ENCODE results near the gene NCS1.

The NCS1 gene

DNA sequence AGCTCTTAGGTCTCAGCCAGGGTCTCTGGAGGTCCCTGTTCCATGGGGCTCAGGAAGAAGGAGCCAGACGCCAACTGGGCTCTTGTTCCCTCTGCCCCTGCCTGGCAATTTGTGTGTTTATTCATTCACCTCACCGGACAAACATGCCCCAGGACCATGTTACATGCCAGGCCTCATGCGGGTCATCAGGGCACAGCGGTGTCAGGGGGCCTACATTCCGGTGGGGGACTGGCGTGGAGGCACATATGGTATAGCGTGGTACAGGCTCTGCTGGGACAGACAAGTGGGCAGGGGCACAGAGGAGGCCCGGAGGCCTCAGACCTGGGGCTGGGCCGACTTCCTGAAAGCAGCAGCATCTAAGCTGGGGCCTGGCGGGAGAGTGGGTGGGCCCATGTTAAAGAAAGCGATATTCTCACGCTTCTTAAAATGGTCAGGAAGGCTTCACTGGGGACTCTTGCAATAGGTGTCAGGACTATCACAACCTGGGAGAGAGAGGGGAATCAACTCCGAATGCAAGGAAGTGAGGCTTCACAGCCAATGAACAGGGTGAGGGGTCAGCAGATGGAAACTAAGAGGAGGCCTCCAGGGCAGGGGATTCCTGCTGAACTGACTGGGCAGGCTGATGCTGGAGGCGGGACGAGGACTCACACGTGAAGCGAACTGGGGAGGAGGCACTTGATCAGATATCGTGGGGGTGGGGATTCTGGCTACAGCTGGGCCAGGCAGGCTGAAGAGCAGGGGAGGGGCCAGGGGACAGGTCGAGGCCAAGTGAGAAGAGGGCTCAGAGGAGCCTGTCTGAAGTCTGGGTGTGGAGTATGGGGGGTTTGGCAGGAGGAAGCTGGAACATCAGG, 41.9 kb downstream of the NCS1 start:
- H3K79me2 ChIP-seq (ENCODE audit: control insufficient read depth, insufficient read depth, low read length, unreplicated experiment): peaks cover 6% of the 10 kb centered on the region
- H3K4me3 ChIP-seq (ENCODE audit: low read depth, low read length): no peak overlapping the region
- H3K27ac ChIP-seq (ENCODE audit: low read depth, low read length): no peak overlapping the region
- H3K4me1 ChIP-seq (ENCODE audit: control insufficient read depth, insufficient read depth, low read length, unreplicated experiment): no peaks in the 10 kb centered on the region
- no peaks in the 10 kb centered on the region for H3K27me3 ChIP-seq (ENCODE audit: insufficient read depth, low read length)
- H2AFZ ChIP-seq (ENCODE audit: low read length, unreplicated experiment): no peak overlapping the region
- peaks cover 3% of the 10 kb centered on the region; the same call in 1 of the 2 replicates for H3K36me3 ChIP-seq (ENCODE audit: insufficient read depth, low read length)

DNA sequence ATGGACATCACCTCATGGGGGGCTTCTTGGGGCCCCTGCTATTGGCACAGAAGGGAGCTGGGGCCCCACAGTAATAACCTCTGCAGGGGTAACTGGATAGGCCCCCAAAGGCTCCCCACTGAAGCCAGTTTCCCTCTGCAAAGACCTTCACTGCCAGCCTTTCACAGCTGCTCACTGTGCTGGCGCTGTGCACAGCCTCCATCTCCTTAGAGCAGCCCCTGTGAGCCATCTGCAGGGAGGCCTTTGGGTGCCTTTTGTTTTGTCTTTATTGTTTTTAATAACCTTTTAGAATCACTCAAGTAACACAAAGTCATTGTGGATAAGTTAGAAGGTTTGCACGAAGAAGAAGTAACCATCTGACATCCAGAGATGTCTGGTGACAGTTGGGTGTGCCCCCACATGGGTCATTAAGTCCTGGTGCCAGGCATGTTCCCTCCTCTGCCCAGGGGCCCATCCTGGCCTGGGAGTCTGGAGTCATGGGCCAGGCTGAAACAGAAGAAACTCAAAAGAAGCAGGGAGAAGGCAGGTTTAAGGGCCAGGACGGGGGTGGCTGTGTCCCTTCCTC, 42.7 kb downstream of the NCS1 start:
- H3K4me3 ChIP-seq (ENCODE audit: low read depth, low read length): no peak overlapping the region
- H3K79me2 ChIP-seq (ENCODE audit: control insufficient read depth, insufficient read depth, low read length, unreplicated experiment): peaks cover 3% of the 10 kb centered on the region
- H3K36me3 ChIP-seq (ENCODE audit: insufficient read depth, low read length): peaks cover 3% of the 10 kb centered on the region; the same call in 1 of the 2 replicates
- no peak overlapping the region for H3K27ac ChIP-seq (ENCODE audit: low read depth, low read length)
- no peaks in the 10 kb centered on the region for H3K27me3 ChIP-seq (ENCODE audit: insufficient read depth, low read length)
- H3K4me1 ChIP-seq (ENCODE audit: control insufficient read depth, insufficient read depth, low read length, unreplicated experiment): no peaks in the 10 kb centered on the region
- no peak overlapping the region for H2AFZ ChIP-seq (ENCODE audit: low read length, unreplicated experiment)

DNA sequence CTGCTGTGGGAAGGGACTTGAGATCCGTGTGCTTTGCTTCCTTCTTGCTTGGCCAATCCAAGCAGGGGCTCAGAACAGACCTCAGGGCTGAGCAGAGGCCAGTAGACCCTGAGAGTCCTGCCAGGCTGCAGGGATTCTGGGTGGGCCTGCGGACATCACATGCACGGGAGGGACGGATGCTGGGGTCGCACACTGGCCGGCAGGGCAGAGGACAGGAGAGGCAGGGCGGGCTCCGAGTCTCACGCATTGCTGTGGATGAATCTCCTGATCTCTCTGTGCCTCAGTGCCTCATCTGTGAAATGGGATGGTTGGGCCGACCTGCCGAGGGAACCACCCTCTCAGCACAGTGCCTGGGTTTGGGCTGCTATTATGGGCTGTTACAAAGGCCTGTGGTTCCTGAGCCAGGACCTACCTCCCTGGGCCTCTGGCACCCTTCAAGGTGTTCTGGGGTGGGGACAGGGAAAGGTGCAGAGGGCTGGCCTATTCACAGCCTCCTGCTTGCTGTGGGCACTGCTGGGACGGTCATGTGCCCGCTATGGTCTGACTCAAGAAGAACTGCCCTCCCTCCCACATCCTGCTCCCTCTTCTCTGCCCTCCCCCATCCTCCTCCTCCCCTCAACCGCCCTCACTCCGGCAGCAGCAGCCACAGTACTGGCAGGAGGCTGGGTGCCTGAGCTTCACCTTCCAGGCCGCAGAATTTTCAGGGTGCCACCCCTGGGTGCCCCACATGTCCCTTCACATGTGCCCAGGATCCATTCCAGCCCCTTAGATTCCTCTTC, 43.3 kb downstream of the NCS1 start:
- no peak overlapping the region for H3K4me3 ChIP-seq (ENCODE audit: low read depth, low read length)
- H3K27me3 ChIP-seq (ENCODE audit: insufficient read depth, low read length): no peaks in the 10 kb centered on the region
- peaks cover 3% of the 10 kb centered on the region for H3K79me2 ChIP-seq (ENCODE audit: control insufficient read depth, insufficient read depth, low read length, unreplicated experiment)
- H3K36me3 ChIP-seq (ENCODE audit: insufficient read depth, low read length): peaks cover 3% of the 10 kb centered on the region; the same call in 1 of the 2 replicates
- no peak overlapping the region for H3K27ac ChIP-seq (ENCODE audit: low read depth, low read length)
- H2AFZ ChIP-seq (ENCODE audit: low read length, unreplicated experiment): no peak overlapping the region
- no peaks in the 10 kb centered on the region for H3K4me1 ChIP-seq (ENCODE audit: control insufficient read depth, insufficient read depth, low read length, unreplicated experiment)

DNA sequence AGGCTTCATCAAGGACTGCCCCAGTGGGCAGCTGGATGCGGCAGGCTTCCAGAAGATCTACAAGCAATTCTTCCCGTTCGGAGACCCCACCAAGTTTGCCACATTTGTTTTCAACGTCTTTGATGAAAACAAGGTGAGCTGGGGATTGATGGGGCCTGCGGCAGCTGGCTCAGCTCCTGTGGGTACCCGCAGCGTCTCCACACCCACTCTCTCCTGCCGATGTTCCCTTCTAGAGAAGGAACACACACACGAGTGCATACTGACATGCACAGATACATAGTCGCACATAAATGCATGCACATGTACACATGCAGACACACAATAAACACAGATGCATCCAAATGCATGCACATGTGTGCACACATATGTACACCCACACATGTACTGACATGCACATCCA, 45.6 kb downstream of the NCS1 start:
- Histone ChIP-seq H3K4me3 (ENCODE audit: low read depth, low read length) (no peak overlapping the region), H3K4me1 (ENCODE audit: control insufficient read depth, insufficient read depth, low read length, unreplicated experiment) (no peaks in the 10 kb centered on the region), H3K27me3 (ENCODE audit: insufficient read depth, low read length) (no peaks in the 10 kb centered on the region), H3K79me2 (ENCODE audit: control insufficient read depth, insufficient read depth, low read length, unreplicated experiment) (peaks cover 3% of the 10 kb centered on the region), H2AFZ (ENCODE audit: low read length, unreplicated experiment) (no peak overlapping the region), H3K27ac (ENCODE audit: low read depth, low read length) (no peak overlapping the region), H3K36me3 (ENCODE audit: insufficient read depth, low read length) (peaks cover 7% of the 10 kb centered on the region; the same call in 1 of the 2 replicates)

DNA sequence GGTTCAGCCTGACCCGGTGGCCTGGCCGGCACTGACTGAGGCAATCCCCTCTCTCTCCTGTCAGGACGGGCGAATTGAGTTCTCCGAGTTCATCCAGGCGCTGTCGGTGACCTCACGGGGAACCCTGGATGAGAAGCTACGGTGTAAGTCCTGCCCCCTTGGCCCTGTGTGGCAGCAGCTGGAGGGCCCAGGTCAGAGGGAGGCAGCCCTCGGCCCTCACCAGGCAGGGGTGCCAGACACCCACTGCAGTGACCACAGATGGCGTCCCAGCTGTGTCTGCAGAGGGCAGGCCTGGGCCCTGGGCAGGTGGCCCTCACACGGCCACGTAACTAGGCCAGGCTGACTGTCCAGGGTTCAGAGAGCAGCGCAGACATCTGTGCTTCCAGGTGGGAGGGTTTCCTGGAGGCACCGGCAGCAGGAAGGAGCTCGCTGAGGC, 47.5 kb downstream of the NCS1 start:
- H2AFZ ChIP-seq (ENCODE audit: low read length, unreplicated experiment): no peak overlapping the region
- H3K4me3 ChIP-seq (ENCODE audit: low read depth, low read length): no peak overlapping the region
- H3K27me3 ChIP-seq (ENCODE audit: insufficient read depth, low read length): no peaks in the 10 kb centered on the region
- H3K27ac ChIP-seq (ENCODE audit: low read depth, low read length): no peak overlapping the region
- no peaks in the 10 kb centered on the region for H3K4me1 ChIP-seq (ENCODE audit: control insufficient read depth, insufficient read depth, low read length, unreplicated experiment)
- peaks cover 3% of the 10 kb centered on the region for H3K79me2 ChIP-seq (ENCODE audit: control insufficient read depth, insufficient read depth, low read length, unreplicated experiment)
- H3K36me3 ChIP-seq (ENCODE audit: insufficient read depth, low read length): peaks cover 7% of the 10 kb centered on the region; the same call in 1 of the 2 replicates

DNA sequence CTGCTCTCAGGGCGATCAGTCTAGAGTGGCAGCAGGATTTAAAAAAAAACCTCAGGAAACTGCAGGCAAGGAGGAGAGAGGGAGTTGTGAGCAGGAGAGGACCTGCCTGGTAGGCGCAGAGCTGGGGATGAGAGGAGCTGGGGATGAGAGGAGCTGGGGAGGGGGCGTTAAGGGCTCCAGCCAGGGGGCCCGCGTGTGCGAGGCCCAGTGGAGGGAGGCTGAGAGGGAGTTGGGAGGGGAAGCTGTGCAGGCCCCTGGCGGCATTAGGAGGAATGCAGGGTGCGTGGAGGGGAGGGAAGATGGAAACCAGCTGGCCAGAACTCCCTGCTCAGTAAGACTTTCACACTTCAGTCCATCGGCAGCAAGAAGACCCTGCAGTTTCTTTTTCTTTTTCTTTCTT, 48.1 kb downstream of the NCS1 start:
- Histone ChIP-seq H2AFZ (ENCODE audit: low read length, unreplicated experiment) (no peak overlapping the region), H3K79me2 (ENCODE audit: control insufficient read depth, insufficient read depth, low read length, unreplicated experiment) (peaks cover 3% of the 10 kb centered on the region), H3K27ac (ENCODE audit: low read depth, low read length) (no peak overlapping the region), H3K4me1 (ENCODE audit: control insufficient read depth, insufficient read depth, low read length, unreplicated experiment) (no peaks in the 10 kb centered on the region), H3K36me3 (ENCODE audit: insufficient read depth, low read length) (peaks cover 12% of the 10 kb centered on the region; the same call in 1 of the 2 replicates), H3K27me3 (ENCODE audit: insufficient read depth, low read length) (no peaks in the 10 kb centered on the region), H3K4me3 (ENCODE audit: low read depth, low read length) (no peak overlapping the region)

DNA sequence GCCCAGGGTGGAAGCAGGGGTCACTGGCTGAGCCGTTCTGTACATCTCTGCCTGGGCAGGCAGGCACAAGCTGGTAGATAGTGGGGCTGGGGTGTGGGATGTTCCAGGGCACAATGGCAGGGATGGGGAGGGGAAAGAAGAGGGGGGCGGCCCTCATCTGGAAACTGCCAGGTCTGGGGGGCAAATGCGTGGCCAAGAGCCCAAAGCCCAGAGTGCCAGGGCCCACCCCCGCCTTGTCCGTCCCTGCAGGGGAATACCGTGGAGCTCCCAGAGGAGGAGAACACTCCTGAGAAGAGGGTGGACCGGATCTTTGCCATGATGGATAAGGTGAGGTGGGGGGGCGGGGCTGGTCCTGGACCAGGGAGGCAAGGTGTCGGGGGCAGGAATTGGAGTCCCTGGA, 50.6 kb downstream of the NCS1 start:
- Histone ChIP-seq H3K36me3 (ENCODE audit: insufficient read depth, low read length) (peaks cover 32% of the 10 kb centered on the region; the same call in 1 of the 2 replicates), H3K27ac (ENCODE audit: low read depth, low read length) (no peak overlapping the region), H3K79me2 (ENCODE audit: control insufficient read depth, insufficient read depth, low read length, unreplicated experiment) (no peaks in the 10 kb centered on the region), H2AFZ (ENCODE audit: low read length, unreplicated experiment) (no peak overlapping the region), H3K4me1 (ENCODE audit: control insufficient read depth, insufficient read depth, low read length, unreplicated experiment) (no peaks in the 10 kb centered on the region), H3K27me3 (ENCODE audit: insufficient read depth, low read length) (no peaks in the 10 kb centered on the region), H3K4me3 (ENCODE audit: low read depth, low read length) (no peak overlapping the region)

DNA sequence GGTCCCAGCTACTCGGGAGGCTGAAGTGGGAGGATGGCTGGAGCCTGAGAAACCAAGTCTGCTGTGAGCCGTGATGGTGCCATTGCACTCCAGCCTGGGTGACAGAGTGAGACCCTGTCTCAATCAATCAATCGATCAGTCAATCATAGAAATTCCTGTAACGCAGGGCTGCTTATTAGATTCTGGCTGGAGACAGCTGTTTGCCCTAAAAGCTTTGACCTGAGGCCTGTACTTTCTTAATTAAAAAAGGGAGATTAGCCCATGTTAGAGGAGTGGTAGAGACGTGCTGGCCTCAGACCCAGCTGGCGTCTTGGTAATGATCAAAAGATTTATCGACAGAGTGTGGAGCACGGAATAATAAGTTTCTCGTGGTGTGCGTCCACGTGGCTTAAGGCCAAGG, 52.9 kb downstream of the NCS1 start:
- Histone ChIP-seq H3K27ac (ENCODE audit: low read depth, low read length) (no peak overlapping the region), H3K27me3 (ENCODE audit: insufficient read depth, low read length) (no peaks in the 10 kb centered on the region), H3K36me3 (ENCODE audit: insufficient read depth, low read length) (peaks cover 42% of the 10 kb centered on the region)

DNA sequence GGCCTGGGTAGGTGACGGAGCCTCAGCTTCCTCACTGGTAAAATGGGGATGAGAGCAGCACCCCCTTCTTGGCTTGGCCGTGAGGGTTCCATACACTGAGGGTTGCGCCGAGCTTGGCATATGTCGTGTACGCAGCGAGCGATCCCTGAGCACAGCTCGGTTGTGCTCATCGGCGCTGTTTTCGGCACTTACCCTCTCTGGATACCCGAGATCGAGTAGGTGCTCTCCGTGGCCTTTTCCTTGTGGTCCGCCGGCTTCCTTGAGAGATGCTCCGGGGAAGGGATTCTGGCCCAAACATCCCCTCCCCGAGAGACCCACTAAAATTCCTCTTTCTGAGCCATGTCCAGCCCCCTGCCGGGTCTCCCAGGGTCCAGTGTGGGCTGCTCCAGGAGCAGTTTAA, 53.4 kb downstream of the NCS1 start:
- Histone ChIP-seq H2AFZ (ENCODE audit: low read length, unreplicated experiment) (no peak overlapping the region), H3K79me2 (ENCODE audit: control insufficient read depth, insufficient read depth, low read length, unreplicated experiment) (no peaks in the 10 kb centered on the region), H3K36me3 (ENCODE audit: insufficient read depth, low read length) (peaks cover 42% of the 10 kb centered on the region), H3K27me3 (ENCODE audit: insufficient read depth, low read length) (no peaks in the 10 kb centered on the region), H3K27ac (ENCODE audit: low read depth, low read length) (no peak overlapping the region), H3K4me1 (ENCODE audit: control insufficient read depth, insufficient read depth, low read length, unreplicated experiment) (no peaks in the 10 kb centered on the region), H3K4me3 (ENCODE audit: low read depth, low read length) (no peak overlapping the region)

More for the DNA sequence above, 52.9 kb downstream of the NCS1 start:
- no peak overlapping the region for H2AFZ ChIP-seq (ENCODE audit: low read length, unreplicated experiment)
- H3K79me2 ChIP-seq (ENCODE audit: control insufficient read depth, insufficient read depth, low read length, unreplicated experiment): no peaks in the 10 kb centered on the region
- no peak overlapping the region for H3K4me3 ChIP-seq (ENCODE audit: low read depth, low read length)
- H3K4me1 ChIP-seq (ENCODE audit: control insufficient read depth, insufficient read depth, low read length, unreplicated experiment): no peaks in the 10 kb centered on the region

DNA sequence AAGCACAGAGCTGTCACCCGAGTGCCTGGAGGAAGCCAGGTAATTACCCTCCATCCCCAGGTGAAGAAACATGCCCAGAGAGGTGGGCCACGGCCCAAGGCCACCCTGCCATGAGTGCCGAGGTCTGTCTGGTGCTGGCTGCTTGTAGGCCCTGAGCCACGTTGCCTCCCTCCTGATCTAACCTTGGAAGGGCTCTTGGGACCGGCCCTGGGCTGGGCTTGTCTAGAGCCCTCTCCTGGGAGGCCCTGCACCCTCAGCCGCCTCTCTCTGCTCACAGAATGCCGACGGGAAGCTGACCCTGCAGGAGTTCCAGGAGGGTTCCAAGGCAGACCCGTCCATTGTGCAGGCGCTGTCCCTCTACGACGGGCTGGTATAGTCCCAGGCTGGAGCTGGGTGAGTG, 53.9 kb downstream of the NCS1 start:
- H2AFZ ChIP-seq (ENCODE audit: low read length, unreplicated experiment): no peak overlapping the region
- H3K27me3 ChIP-seq (ENCODE audit: insufficient read depth, low read length): no peaks in the 10 kb centered on the region
- no peak overlapping the region for H3K4me3 ChIP-seq (ENCODE audit: low read depth, low read length)
- no peaks in the 10 kb centered on the region for H3K79me2 ChIP-seq (ENCODE audit: control insufficient read depth, insufficient read depth, low read length, unreplicated experiment)
- H3K27ac ChIP-seq (ENCODE audit: low read depth, low read length): no peak overlapping the region
- no peaks in the 10 kb centered on the region for H3K4me1 ChIP-seq (ENCODE audit: control insufficient read depth, insufficient read depth, low read length, unreplicated experiment)
- peaks cover 42% of the 10 kb centered on the region for H3K36me3 ChIP-seq (ENCODE audit: insufficient read depth, low read length)

Measured in ACC112 (cell line).